GM12864 (cell line): ENCODE measurements around the gene ELK4.

Experiments used
- DNase-seq: peaks from one replicate; pipeline ENCODE4 v3.0.0-alpha.2; 2011; ENCODE audit warnings: low read depth
- H3K4me3 ChIP-seq: 2 replicates; pipeline ENCODE4 v1.5.1; 2011; ENCODE audit warnings: mild to moderate bottlenecking, low read depth, low read length, control low read depth
- CTCF ChIP-seq: IDR thresholded peaks from 2 replicates; pipeline ENCODE4 v1.5.1; 2011; ENCODE audit warnings: low read depth, mild to moderate bottlenecking, moderate library complexity, low read length, control low read depth, inconsistent platforms; ENCODE audit errors: missing control alignments

ELK4 gene

DNA sequence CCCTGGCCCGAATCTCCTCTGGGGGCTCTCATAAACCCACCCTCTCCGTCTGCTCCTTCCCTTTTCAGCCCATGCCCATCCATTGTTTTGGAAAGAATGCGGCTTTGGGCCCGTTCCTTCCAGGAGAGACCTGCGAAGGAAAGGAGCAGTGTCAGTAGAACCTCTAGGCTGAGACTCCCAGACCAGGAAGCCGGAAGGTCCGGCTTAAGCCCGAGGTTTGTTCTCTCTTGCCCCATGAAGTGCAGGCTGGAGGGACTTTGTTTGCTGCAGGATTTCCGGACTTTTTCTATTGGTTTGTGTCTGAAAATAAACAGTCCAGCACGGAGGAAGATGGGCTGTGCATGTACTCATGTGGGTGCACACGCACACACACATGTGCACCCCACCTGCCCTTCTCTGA, 49.8 kb downstream of the ELK4 start:
- no peak for DNase-seq
- no peak overlapping the region for H3K4me3 ChIP-seq
- no peak for TF ChIP-seq CTCF

DNA sequence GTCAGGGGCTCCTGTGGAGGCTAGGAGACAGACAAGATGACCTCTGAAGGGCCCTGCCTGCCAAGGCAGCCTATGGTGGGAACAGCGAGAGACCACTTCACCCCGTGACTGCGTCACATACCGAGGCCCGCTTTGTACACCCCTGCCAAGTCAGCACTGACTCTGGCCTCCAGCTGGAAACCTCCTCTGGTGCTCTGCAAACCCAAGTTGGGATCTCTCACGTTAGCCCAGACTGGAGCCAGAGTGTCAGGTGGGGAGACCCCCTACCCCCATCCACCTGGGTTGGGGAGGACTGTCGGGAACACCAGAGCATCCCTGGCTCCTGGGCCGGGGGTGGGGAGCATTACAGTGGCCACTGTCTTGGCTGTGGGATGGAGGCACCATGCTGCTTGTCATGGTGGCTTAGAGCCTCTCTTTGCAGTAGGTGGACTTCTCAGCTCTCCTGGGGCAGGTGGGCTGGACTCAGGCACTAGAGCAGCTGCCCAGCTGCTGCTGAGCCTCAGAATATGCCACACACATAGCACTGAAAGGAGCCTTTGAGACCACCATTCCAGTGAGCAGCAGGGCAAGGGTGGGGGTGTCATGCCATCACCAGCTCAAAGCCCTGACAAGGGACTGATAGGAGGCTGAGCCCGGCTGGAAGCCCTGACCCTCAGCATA, 50.4 kb downstream of the ELK4 start:
- DNase-seq: no peak

DNA sequence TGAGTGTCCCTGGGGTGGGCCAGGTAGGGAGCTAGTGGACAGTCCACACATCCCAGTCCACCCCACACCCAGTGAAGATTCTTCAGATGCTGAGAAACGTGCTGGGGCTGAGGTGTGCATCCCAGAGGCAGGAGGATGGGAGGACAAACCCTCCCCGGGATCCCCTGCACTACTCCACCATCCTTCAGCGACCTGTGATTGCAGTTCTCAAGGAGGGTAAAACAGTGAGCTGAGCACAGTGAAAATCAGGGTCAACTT, 51.0 kb downstream of the ELK4 start:
- no peak overlapping the region for H3K4me3 ChIP-seq
- no peak for DNase-seq
- TF ChIP-seq CTCF: no peak

More for the DNA sequence above, 50.4 kb downstream of the ELK4 start:
- no peak overlapping the region for H3K4me3 ChIP-seq
- TF ChIP-seq CTCF: no peak

DNA sequence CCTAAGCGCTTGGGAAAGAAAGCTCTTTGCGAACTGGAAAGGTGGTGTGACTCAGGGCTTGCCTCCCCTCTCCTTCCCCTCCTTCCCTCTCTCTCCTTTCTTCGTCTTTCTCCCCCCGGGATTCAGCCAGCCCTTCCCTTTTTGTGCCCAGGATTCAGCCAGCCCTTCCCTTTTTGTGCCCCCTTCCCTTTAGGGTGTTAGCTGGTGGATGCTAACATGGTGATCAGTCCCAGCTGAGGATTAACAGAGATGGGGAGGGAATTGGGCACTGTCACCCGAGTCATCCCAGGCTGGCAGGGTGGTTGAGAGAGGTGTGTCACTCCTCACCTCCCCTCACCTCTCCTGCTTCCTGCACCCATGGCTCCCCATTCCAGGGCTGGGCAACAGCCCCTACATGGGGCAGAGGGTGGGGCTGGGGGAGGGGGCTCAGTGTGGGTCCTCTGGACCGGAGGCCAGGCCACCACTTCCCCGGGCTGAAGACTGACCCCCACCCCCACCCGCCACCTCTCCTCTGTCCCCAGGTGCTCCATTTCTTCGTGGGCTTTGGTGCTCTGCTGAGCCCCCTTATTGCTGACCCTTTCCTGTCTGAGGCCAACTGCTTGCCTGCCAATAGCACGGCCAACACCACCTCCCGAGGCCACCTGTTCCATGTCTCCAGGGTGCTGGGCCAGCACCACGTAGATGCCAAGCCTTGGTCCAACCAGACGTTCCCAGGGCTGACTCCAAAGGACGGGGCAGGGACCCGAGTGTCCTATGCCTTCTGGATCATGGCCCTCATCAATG, 51.5 kb downstream of the ELK4 start:
- no peak for TF ChIP-seq CTCF
- H3K4me3 ChIP-seq: no peak overlapping the region
- no peak for DNase-seq

GRCh38 chr1:205579711-205580110, 52.1 kb downstream of the ELK4 start:
- no peak overlapping the region for H3K4me3 ChIP-seq
- no peak for TF ChIP-seq CTCF
- no peak for DNase-seq

- no peak overlapping the region for H3K4me3 ChIP-seq
- no peak for DNase-seq
- no peak for TF ChIP-seq CTCF
These were observed 52.8 kb downstream of the ELK4 start for GRCh38 chr1:205578780-205579571.
